Measurements from ENCODE around the gene KIF1A.
"Not testable (repeated sequence)": the region's sequence is repeated elsewhere in the genome, so short reads cannot be mapped to it uniquely, and the experiment has no call there.

Gene KIF1A

DNA sequence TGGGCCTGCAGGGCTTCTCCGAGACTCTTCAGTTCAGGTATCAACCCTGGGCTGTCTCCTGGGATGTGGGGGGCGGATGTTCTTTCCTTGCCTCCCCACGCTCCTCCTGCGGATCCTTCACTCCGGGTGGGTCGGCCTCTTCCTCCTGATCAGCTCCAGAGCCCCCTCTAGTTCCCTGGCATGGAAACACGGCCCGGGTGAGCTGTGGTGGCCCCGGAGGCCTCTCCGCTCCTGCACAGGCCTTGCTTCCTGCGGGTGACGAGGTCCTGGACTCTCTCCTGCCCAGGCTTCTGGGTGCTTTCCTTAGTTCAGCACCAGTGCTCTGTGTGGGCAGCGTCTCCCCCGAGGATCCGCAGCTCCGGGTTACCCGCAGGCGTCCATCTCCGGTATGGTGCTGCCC is 124.4 kb downstream of the KIF1A start:
- not testable (repeated sequence) for H3K4me3 ChIP-seq (ENCODE audit: low read depth in 1 of 5, low read length in 5 of 5); H3K4me1 ChIP-seq (ENCODE audit: control insufficient read depth in 5 of 5, insufficient read depth in 5 of 5, low read length in 5 of 5); H3K9me3 ChIP-seq (ENCODE audit: control insufficient read depth in 5 of 5, low read length in 5 of 5); H3K9ac ChIP-seq (ENCODE audit: low read length in 5 of 5); H3K27me3 ChIP-seq (ENCODE audit: control insufficient read depth in 5 of 5, insufficient read depth in 4 of 5, low read length in 5 of 5); H3K36me3 ChIP-seq (ENCODE audit: control insufficient read depth in 5 of 5, insufficient read depth in 5 of 5, low read length in 5 of 5); H3K27ac ChIP-seq (ENCODE audit: low read depth, low read length)

DNA sequence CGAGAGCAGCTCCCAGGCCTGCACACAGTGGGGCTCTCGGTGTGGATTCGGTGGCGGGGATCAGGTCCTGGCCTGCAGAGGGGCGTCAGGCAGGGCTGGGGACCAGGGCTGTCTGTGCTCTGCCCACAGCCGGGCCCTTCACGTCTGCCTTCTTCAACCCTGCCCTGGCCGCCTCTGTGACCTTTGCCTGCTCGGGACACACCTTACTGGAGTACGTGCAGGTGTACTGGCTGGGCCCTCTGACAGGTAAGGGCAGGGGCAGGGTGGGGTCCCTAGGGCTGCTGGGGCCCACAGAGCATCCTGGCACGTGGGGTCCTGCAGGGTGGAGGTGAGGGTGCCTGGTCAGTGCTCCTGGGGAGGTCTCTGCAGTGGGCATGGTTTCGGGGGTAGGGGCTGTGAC is 125.7 kb downstream of the KIF1A start:
- not testable (repeated sequence) for H3K9ac ChIP-seq (ENCODE audit: low read length in 5 of 5); H3K4me3 ChIP-seq (ENCODE audit: low read depth in 1 of 5, low read length in 5 of 5); H3K9me3 ChIP-seq (ENCODE audit: control insufficient read depth in 5 of 5, low read length in 5 of 5); H3K27me3 ChIP-seq (ENCODE audit: control insufficient read depth in 5 of 5, insufficient read depth in 4 of 5, low read length in 5 of 5); H3K27ac ChIP-seq (ENCODE audit: low read depth, low read length); H3K36me3 ChIP-seq (ENCODE audit: control insufficient read depth in 5 of 5, insufficient read depth in 5 of 5, low read length in 5 of 5); H3K4me1 ChIP-seq (ENCODE audit: control insufficient read depth in 5 of 5, insufficient read depth in 5 of 5, low read length in 5 of 5)

DNA sequence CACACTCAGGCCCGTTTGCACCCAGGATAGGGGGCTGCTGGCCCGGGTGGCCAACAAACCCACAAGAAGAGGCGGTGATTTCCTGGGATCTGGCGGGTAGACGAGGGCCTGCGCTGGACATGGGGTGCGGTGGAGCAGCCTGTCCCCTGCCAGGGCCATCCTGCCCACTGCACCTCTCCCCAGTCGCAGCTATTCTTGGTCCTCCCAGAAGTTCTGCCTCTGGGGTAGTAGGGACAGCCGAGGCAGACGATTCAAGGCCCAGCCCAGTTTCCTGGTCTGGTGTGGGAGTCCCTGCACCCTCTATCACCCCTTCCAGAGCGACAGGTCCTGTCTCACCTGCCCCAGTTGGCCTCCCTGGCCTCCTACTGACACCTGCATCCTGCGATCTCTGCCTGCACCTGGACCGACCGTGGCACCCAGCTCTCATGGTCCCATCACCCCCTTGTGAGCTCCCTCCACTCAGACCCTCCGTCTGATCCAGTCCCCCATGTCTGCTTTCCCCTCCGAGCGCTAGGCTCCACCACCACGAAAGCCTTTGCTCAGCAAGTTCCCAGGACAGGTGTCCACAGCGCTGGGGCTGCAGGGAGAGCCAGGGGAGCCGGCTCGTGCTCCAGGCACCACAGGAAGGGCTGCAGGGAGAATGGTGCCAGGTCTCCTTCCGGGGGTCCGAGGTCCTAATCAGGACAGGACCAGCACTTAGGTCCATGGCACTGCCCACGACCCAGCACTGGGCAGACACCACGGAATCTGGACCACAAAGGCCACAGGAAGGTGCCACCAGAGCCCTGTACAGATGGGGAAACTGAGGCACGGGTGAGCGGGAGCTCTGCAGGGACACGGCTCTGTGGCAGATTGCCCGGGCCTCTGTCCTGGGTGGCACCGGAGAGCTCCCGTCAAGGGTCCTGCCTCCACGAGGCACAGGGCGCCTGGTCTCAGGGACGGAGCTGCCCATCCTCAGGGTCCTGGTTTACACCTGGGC is 127.1 kb downstream of the KIF1A start:
- H3K4me1 ChIP-seq (ENCODE audit: control insufficient read depth in 5 of 5, insufficient read depth in 5 of 5, low read length in 5 of 5); H3K9me3 ChIP-seq (ENCODE audit: control insufficient read depth in 5 of 5, low read length in 5 of 5); H3K27me3 ChIP-seq (ENCODE audit: control insufficient read depth in 5 of 5, insufficient read depth in 4 of 5, low read length in 5 of 5); H3K4me3 ChIP-seq (ENCODE audit: low read depth in 1 of 5, low read length in 5 of 5); H3K36me3 ChIP-seq (ENCODE audit: control insufficient read depth in 5 of 5, insufficient read depth in 5 of 5, low read length in 5 of 5); H3K9ac ChIP-seq (ENCODE audit: low read length in 5 of 5); H3K27ac ChIP-seq (ENCODE audit: low read depth, low read length): not testable (repeated sequence)

DNA sequence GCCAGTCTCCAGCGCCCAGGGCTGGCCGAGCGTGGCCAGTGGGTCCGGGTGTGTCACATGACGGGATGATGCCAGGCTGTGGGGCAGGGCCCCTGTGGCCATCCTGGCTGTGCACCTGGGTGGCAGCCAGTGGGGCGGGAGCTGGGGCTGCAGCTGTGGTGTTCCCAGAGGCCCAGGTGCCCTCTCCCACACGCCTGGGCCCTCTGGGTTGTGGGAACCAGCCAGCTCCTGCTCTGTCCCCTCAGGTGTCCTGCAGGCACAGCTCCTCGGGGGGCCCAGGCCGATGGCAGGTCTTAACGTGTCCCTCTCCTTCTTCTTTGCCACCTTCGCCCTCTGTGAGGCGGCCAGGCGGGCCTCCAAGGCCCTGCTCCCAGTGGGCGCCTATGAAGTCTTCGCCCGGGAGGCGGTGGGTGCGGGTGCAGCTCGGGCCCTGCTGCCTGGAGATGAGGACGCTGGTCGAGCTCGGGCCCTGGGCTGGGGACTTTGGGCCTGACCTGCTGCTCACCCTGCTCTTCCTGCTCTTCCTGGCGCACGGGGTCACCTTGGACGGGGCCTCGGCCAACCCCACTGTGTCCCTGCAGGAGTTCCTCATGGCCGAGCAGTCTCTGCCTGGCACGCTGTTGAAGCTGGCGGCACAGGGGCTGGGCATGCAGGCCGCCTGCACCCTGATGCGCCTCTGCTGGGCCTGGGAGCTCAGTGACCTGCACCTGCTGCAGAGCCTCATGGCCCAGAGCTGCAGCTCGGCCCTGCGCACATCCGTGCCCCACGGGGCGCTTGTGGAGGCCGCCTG is 128.2 kb downstream of the KIF1A start, which contains the start of gene AQP12A:
TSS of gene AQP12A (plus strand) at position 236 of the 790 bp plus-strand sequence. CDS start at position 284, 48 bp downstream.
- H3K4me3 ChIP-seq (ENCODE audit: low read depth in 1 of 5, low read length in 5 of 5); H3K4me1 ChIP-seq (ENCODE audit: control insufficient read depth in 5 of 5, insufficient read depth in 5 of 5, low read length in 5 of 5); H3K36me3 ChIP-seq (ENCODE audit: control insufficient read depth in 5 of 5, insufficient read depth in 5 of 5, low read length in 5 of 5); H3K9ac ChIP-seq (ENCODE audit: low read length in 5 of 5); H3K9me3 ChIP-seq (ENCODE audit: control insufficient read depth in 5 of 5, low read length in 5 of 5); H3K27me3 ChIP-seq (ENCODE audit: control insufficient read depth in 5 of 5, insufficient read depth in 4 of 5, low read length in 5 of 5); H3K27ac ChIP-seq (ENCODE audit: low read depth, low read length): not testable (repeated sequence)

DNA sequence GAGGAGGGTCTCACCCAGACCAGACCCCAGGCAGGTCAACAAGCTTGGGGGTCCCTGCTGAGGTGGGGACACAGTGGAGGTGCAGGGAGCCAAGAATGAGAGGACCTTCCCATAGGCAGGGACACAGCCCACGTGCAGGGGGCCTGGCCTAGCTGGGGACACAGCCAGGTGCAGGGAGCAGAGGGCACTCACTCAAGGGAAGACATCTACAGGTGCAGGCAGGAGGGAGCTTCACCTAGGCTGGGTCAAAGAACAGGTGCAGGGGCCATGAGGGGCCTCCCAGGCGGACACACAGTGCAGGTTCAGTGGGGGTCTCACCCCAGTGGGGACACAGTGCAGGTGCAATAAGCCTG is 129.0 kb downstream of the KIF1A start:
- H3K4me3 ChIP-seq (ENCODE audit: low read depth in 1 of 5, low read length in 5 of 5); H3K9ac ChIP-seq (ENCODE audit: low read length in 5 of 5); H3K9me3 ChIP-seq (ENCODE audit: control insufficient read depth in 5 of 5, low read length in 5 of 5); H3K27ac ChIP-seq (ENCODE audit: low read depth, low read length); H3K36me3 ChIP-seq (ENCODE audit: control insufficient read depth in 5 of 5, insufficient read depth in 5 of 5, low read length in 5 of 5); H3K27me3 ChIP-seq (ENCODE audit: control insufficient read depth in 5 of 5, insufficient read depth in 4 of 5, low read length in 5 of 5); H3K4me1 ChIP-seq (ENCODE audit: control insufficient read depth in 5 of 5, insufficient read depth in 5 of 5, low read length in 5 of 5): not testable (repeated sequence)

DNA sequence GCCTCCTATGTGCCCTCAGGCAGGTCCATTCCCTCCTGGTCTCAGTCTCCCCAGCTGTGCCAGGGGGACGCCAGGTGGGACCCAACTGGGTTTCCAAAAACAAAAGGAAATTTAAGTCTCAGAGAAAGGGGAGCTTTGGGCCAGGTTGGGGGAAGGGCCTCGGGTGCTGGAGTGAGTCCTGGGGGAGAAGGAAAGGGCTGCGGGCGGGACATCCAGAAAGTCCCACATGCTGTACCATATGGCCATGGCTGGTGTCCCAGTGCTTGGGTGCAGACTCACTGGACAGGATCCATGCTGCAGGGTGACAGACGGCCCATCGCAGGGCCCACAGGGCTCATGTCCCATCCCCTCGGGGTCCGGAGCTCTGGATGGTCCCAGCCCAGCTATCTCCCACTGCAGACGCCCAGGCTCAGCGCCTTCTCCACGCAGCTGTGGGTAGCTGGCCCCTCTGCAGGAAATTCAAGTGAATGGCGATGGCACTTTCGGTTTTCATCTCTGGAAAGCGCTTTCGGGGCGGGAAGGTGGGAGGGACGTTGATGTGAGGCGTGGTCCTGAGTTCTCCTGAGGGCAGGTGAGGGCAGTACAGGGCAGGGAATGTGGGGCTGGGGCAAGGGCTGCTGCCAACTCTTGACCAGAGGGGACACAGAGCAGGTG is 129.5 kb downstream of the KIF1A start:
- H3K4me3 ChIP-seq (ENCODE audit: low read depth in 1 of 5, low read length in 5 of 5); H3K27ac ChIP-seq (ENCODE audit: low read depth, low read length); H3K9ac ChIP-seq (ENCODE audit: low read length in 5 of 5): not testable (repeated sequence)

DNA sequence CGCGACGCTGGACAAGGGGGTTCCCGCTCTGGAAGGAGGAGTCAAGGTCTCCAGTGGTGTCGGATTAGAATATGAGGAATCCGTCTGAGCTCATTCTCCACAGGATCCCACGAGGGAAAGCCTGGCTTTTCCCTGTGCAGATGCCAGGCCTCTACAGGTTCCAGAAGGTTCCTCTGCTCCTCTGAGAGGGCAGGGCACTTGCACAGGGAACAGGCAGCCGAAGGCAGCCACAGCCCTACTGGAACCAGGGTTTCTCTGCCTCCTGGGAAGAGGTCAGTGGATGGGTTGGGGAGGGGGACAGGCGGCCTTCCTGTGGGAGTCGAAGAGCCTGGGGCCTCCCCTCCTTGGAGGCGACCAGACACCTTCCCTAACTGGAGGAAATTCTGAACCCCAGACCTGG is 130.0 kb downstream of the KIF1A start:
- Histone ChIP-seq H3K36me3 (ENCODE audit: control insufficient read depth in 5 of 5, insufficient read depth in 5 of 5, low read length in 5 of 5) (no peaks in the 10 kb centered on the region), H3K27me3 (ENCODE audit: control insufficient read depth in 5 of 5, insufficient read depth in 4 of 5, low read length in 5 of 5) (peaks cover 0 to 12% (median 4%) of the 10 kb centered on the region in 5 donors), H3K9ac (ENCODE audit: low read length in 5 of 5) (no peak overlapping the region), H3K9me3 (ENCODE audit: control insufficient read depth in 5 of 5, low read length in 5 of 5) (no peaks in the 10 kb centered on the region), H3K27ac (ENCODE audit: low read depth, low read length) (no peak overlapping the region), H3K4me1 (ENCODE audit: control insufficient read depth in 5 of 5, insufficient read depth in 5 of 5, low read length in 5 of 5) (no peaks in the 10 kb centered on the region), H3K4me3 (ENCODE audit: low read depth in 1 of 5, low read length in 5 of 5) (no peak overlapping the region)

More for the DNA sequence above, 129.5 kb downstream of the KIF1A start:
- not testable (repeated sequence) for H3K36me3 ChIP-seq (ENCODE audit: control insufficient read depth in 5 of 5, insufficient read depth in 5 of 5, low read length in 5 of 5); H3K4me1 ChIP-seq (ENCODE audit: control insufficient read depth in 5 of 5, insufficient read depth in 5 of 5, low read length in 5 of 5); H3K9me3 ChIP-seq (ENCODE audit: control insufficient read depth in 5 of 5, low read length in 5 of 5)
- H3K27me3 ChIP-seq (ENCODE audit: control insufficient read depth in 5 of 5, insufficient read depth in 4 of 5, low read length in 5 of 5), result peaks cover 0 to 12% (median 4%) of the 10 kb centered on the region in 5 donors

DNA sequence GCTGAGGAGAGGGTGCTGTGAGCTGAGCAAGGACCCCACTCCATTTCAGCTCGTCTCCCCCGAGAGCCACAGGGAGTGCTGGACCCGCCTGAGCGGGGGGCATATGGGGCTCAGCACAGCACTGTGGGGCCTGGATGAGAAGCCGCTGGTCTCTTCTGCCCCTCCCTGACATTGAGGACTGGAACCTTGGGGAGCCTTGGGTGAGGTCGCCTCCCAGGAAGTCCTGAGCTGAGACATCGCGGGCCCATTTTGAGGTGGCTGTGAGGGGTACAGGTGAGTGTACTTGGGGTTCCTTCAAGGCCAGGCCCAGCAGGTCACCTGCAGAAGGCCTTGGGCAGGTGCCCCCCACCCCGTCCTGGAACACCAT is 131.5 kb downstream of the KIF1A start:
- H3K9ac ChIP-seq (ENCODE audit: low read length in 5 of 5), result no peak overlapping the region
- peaks cover 0 to 12% (median 4%) of the 10 kb centered on the region in 5 donors for H3K27me3 ChIP-seq (ENCODE audit: control insufficient read depth in 5 of 5, insufficient read depth in 4 of 5, low read length in 5 of 5)
- peaks cover 0 to 3% (median 0%) of the 10 kb centered on the region in 5 donors for H3K4me1 ChIP-seq (ENCODE audit: control insufficient read depth in 5 of 5, insufficient read depth in 5 of 5, low read length in 5 of 5)
- H3K36me3 ChIP-seq (ENCODE audit: control insufficient read depth in 5 of 5, insufficient read depth in 5 of 5, low read length in 5 of 5), result no peaks in the 10 kb centered on the region
- no peak overlapping the region for H3K27ac ChIP-seq (ENCODE audit: low read depth, low read length)
- no peak overlapping the region for H3K4me3 ChIP-seq (ENCODE audit: low read depth in 1 of 5, low read length in 5 of 5)
- no peaks in the 10 kb centered on the region for H3K9me3 ChIP-seq (ENCODE audit: control insufficient read depth in 5 of 5, low read length in 5 of 5)

DNA sequence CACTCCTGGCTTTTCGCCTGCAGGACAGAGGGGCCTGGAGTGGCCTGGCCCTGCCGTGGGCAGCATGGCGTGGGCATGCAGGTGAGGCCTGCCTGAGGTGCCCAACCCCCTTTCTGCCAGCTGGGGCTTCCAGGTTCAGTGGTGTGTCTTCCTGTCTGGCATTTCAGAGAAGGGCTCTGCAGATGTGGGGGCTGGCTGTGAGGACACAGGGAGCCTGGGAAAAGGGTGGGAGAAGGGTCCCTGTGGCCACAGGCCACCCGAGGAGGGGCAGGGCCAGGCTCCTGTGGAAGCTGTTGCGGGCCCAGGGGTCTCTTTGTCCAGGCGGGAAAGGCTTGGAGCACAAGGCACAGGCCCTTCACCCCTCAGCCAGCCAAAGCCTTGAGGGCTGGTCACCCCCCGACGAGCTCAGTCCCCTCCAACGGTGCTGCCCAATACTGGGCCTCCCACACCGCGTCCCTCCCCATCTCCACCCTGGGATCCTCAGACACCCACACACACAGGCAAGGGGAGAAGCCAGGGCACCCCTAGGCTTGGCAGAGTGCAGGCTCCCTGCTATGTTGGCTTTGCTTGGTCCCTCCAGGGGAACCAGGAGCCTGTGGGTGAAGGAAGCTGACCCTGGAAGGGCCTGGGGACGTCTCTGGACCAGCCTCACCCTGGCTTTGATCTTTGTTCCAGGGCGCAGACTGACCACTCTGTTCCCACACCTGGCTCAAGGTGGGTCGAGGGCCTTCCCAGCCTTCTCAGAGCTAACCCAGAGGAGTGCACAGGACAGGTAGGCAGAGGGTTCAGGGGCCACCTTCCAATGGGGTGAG is 132.1 kb downstream of the KIF1A start:
- Histone ChIP-seq H3K36me3 (ENCODE audit: control insufficient read depth in 5 of 5, insufficient read depth in 5 of 5, low read length in 5 of 5) (no peaks in the 10 kb centered on the region), H3K9me3 (ENCODE audit: control insufficient read depth in 5 of 5, low read length in 5 of 5) (no peaks in the 10 kb centered on the region), H3K27me3 (ENCODE audit: control insufficient read depth in 5 of 5, insufficient read depth in 4 of 5, low read length in 5 of 5) (peaks cover 0 to 12% (median 4%) of the 10 kb centered on the region in 5 donors), H3K9ac (ENCODE audit: low read length in 5 of 5) (no peak overlapping the region), H3K4me3 (ENCODE audit: low read depth in 1 of 5, low read length in 5 of 5) (no peak overlapping the region), H3K4me1 (ENCODE audit: control insufficient read depth in 5 of 5, insufficient read depth in 5 of 5, low read length in 5 of 5) (peaks cover 0 to 3% (median 0%) of the 10 kb centered on the region in 5 donors), H3K27ac (ENCODE audit: low read depth, low read length) (no peak overlapping the region)

Measured in subcutaneous abdominal adipose tissue (tissue), 5 donors.